BE2C (cell line): ENCODE measurements around the gene ZNF423.

ENCODE experiments used
- DNase-seq: peaks from one replicate; pipeline ENCODE4 v3.0.0-alpha.2; 2020
- H3K27me3 ChIP-seq: fragments of 250-450 bp; sonication (Bioruptor Pico); 2 replicates; pipeline ENCODE4 v1.5.1; 2020; ENCODE audit warnings: mild to moderate bottlenecking
- H3K36me3 ChIP-seq: fragments of 250-450 bp; sonication (Bioruptor Pico); 2 replicates; pipeline ENCODE4 v1.5.1; 2020; ENCODE audit warnings: mild to moderate bottlenecking
- H3K4me1 ChIP-seq: fragments of 250-450 bp; sonication (Bioruptor Pico); 2 replicates; pipeline ENCODE4 v1.5.1; 2020
- H3K4me3 ChIP-seq: 2 replicates; pipeline ENCODE4 v1.5.1; 2011; ENCODE audit warnings: low read depth, low read length
- H3K9me3 ChIP-seq: fragments of 250-450 bp; sonication (Bioruptor Pico); 2 replicates; pipeline ENCODE4 v1.5.1; 2020
- TF ChIP-seq, protein P1 (sequence below): IDR thresholded peaks from 2 replicates; pipeline ENCODE4 v1.5.1; 2012; ENCODE audit warnings: mild to moderate bottlenecking, low read depth, low read length

The ZNF423 gene

DNA sequence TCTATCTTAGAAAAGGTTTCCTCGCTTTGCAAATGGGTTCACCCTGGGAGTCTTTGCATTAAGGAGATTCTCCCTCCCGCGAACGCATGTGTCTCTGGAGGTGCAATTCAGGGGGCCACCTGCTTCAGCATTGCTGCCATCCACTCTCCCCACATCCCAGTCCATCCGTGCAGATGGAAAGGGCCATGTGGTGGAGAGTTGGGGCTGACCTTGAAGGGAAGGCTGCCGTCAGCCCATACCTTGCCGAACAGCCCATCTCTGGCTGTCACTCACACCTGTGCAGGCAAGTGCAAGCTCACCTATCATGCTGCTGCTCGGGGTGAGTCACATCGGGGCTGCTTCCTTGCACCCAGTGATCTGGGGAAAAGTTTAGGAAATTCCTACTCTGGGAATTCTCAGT is 106.1 kb downstream of the ZNF423 start:
- DNase-seq, result no peak

DNA sequence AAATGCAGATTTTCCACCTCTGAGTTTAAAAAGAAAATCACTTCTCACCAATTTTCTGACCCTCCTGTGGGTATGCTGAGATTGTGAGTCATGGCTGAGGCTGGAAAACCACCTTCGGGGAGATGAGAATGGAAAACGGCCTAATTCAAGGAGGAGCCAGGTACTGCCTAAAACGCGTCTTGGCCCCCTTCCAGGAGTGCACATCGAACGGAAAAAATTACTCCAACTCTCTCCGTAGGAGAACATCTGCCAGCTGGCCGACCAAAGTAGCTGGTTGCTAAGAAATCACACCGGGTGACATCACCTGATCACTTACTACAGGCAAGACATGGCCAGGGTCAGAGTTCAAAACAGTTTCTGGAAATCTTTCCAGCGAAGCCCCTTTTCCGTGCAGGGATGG is 107.6 kb downstream of the ZNF423 start:
- peak; percentile 58 for DNase-seq
- Histone ChIP-seq H3K4me3 (no peak overlapping the region), H3K4me1 (peaks cover 51% of the 10 kb centered on the region), H3K36me3 (no peaks in the 10 kb centered on the region), H3K9me3 (no peaks in the 10 kb centered on the region), H3K27me3 (no peaks in the 10 kb centered on the region)
- TF ChIP-seq, protein P1, sequence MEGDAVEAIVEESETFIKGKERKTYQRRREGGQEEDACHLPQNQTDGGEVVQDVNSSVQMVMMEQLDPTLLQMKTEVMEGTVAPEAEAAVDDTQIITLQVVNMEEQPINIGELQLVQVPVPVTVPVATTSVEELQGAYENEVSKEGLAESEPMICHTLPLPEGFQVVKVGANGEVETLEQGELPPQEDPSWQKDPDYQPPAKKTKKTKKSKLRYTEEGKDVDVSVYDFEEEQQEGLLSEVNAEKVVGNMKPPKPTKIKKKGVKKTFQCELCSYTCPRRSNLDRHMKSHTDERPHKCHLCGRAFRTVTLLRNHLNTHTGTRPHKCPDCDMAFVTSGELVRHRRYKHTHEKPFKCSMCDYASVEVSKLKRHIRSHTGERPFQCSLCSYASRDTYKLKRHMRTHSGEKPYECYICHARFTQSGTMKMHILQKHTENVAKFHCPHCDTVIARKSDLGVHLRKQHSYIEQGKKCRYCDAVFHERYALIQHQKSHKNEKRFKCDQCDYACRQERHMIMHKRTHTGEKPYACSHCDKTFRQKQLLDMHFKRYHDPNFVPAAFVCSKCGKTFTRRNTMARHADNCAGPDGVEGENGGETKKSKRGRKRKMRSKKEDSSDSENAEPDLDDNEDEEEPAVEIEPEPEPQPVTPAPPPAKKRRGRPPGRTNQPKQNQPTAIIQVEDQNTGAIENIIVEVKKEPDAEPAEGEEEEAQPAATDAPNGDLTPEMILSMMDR, result no peak

More for the DNA sequence above, 106.1 kb downstream of the ZNF423 start:
- Histone ChIP-seq H3K4me3 (no peak overlapping the region), H3K27me3 (no peaks in the 10 kb centered on the region), H3K9me3 (no peaks in the 10 kb centered on the region), H3K4me1 (peaks cover 51% of the 10 kb centered on the region), H3K36me3 (no peaks in the 10 kb centered on the region)
- TF ChIP-seq, protein P1, result no peak

DNA sequence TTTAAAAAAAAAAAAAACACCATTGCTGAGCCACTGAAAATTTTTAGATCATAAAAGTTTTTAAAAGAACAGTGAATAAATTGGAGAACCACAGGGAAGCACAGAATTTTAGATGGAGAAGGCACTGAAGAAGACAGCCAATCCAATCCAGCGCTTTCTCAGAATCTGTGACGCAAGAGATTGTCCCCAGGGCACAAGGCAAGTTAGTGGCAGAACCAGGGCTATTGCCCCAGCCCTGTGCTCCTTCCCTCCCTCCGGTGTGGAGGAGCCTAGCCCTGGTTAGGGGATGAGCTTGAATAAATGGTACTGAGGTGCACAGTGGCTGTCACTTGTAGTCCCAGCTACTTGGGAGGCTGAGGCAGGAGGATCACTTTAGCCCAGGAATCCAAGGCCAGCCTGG is 108.3 kb downstream of the ZNF423 start:
- Histone ChIP-seq H3K4me3 (no peak overlapping the region), H3K4me1 (peaks cover 51% of the 10 kb centered on the region), H3K36me3 (no peaks in the 10 kb centered on the region), H3K27me3 (no peaks in the 10 kb centered on the region), H3K9me3 (no peaks in the 10 kb centered on the region)
- TF ChIP-seq, protein P1, result no peak
- peak; percentile 42 for DNase-seq

DNA sequence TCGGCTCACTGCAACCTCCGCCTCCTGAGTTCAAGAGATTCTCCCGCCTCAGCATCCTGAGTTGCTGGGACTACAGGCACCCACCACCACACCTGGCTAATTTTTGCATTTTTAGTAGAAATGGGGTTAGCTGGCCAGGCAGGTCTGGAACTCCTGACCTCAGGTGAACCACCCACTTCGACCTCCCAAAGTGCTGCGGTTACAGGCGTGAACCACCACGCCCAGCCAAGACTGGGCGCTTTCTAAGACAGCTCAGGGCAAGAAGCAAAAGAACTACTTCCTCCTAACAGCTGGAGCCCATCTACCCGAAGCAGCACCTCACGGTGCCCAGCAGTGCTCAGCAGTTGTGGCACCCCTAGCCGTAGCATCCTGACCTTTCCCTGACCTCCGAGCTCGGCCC is 109.4 kb downstream of the ZNF423 start:
- TF ChIP-seq, protein P1, result no peak
- no peak for DNase-seq
- H3K9me3 ChIP-seq, result no peaks in the 10 kb centered on the region
- no peaks in the 10 kb centered on the region for H3K27me3 ChIP-seq
- peaks cover 51% of the 10 kb centered on the region for H3K4me1 ChIP-seq
- H3K4me3 ChIP-seq, result no peak overlapping the region
- H3K36me3 ChIP-seq, result no peaks in the 10 kb centered on the region

DNA sequence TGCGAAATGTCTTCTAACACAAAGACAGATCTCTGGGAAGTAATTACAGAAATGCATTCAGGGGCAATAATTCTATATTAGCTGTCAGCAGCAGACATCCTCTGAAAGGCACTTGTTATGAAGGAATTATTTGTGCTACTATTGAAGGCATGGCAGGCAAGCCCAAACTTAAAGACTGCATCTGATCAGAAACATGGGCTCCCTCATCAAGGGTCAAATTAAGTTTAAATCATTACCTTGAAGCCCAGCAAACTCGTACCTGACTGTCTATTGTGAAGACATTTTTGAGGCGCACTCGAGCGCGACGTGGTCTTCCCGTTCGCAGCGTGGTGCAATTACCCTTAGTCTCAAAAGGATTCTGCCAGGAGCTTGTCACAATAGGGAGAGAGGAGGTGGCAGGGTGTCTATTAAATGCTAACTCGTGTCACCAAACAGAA is 110.6 kb downstream of the ZNF423 start:
- Histone ChIP-seq H3K9me3 (no peaks in the 10 kb centered on the region), H3K4me3 (no peak overlapping the region), H3K4me1 (peaks cover 43% of the 10 kb centered on the region), H3K27me3 (no peaks in the 10 kb centered on the region), H3K36me3 (no peaks in the 10 kb centered on the region)
- no peak for DNase-seq
- TF ChIP-seq, protein P1, result no peak

DNA sequence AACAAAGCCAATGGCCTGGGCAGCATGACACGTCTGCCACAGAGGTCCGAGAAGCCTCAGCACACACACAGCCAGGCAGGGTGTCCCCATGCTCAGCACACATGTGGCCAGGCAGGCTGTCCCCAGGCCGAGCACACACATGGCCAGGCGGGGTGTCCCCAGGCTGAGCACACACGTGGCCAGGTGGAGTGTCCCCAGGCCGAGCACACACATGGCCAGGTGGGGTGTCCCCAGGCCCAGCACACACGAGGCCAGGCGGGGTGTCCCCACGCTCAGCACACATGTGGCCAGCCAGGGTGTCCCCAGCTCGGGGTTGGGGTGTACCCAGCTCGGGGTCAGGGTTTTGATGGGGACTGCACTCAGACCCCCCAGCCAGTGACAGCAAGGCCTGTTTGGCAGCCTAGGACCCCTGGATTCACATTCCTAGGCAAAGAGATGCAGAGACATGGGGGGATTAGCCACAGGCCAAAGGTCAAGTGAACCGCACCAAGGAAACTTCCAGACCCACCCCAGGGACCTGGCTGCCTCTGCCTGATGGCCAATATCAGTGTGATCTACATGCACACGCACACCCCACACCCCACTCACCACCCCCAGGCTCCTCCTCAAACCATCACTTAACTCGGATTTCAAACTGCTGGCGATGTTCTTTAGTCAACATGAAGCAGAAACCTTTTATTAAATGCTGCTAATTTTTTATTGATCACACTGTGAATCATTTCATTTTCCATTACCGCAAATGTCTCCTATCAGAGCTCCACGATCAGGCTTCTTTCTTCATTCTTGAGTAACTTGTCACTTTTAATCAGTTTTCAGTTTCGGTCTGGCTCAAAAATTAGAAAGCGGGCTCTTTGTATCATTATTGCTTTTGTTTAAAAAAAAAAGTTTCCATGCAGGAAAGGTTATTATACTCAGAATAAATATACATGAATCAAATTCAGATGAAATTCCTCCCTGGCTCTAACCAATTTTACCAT is 111.4 kb downstream of the ZNF423 start:
- Histone ChIP-seq H3K36me3 (no peaks in the 10 kb centered on the region), H3K4me3 (no peak overlapping the region), H3K9me3 (no peaks in the 10 kb centered on the region), H3K4me1 (peaks cover 37% of the 10 kb centered on the region), H3K27me3 (no peaks in the 10 kb centered on the region)
- TF ChIP-seq, protein P1, result no peak
- DNase-seq, result no peak
